Parathyroid adenoma (tissue), 2 donors: ENCODE results near the gene TMEM62.
A peak's percentile ranks its signal among the peaks of the same experiment; 100 is the strongest.
"Not testable (repeated sequence)": the region's sequence is repeated elsewhere in the genome, so short reads cannot be mapped to it uniquely, and the experiment has no call there.

Source experiments
- H2AFZ ChIP-seq: fragments of 300-600 bp; sonication (generic); one replicate; pipeline ENCODE4 v1.7.0; 2017; ENCODE audit warnings: antibody characterized with exemption, mild to moderate bottlenecking
- H3K27ac ChIP-seq: fragments of 300-600 bp; sonication (generic); one replicate; pipeline ENCODE4 v1.7.0; 2017
- H3K27me3 ChIP-seq: fragments of 300-600 bp; sonication (generic); one replicate; pipeline ENCODE4 v1.7.0; 2017; ENCODE audit warnings: low read length; ENCODE audit not compliant: control insufficient read depth, insufficient read depth
- H3K36me3 ChIP-seq: fragments of 300-600 bp; sonication (generic); one replicate; pipeline ENCODE4 v1.7.0; 2017; ENCODE audit warnings: low read length; ENCODE audit not compliant: control insufficient read depth, insufficient read depth
- H3K4me1 ChIP-seq: fragments of 300-600 bp; sonication (generic); one replicate; pipeline ENCODE4 v1.7.0; 2017; ENCODE audit warnings: control low read depth
- H3K4me2 ChIP-seq: fragments of 300-600 bp; sonication (generic); one replicate; pipeline ENCODE4 v1.7.0; 2017; ENCODE audit warnings: low read length
- H3K4me3 ChIP-seq: fragments of 300-600 bp; sonication (generic); one replicate; pipeline ENCODE4 v1.7.0; 2017; ENCODE audit warnings: low read depth, low read length
- H3K79me2 ChIP-seq: fragments of 300-600 bp; sonication (generic); one replicate; pipeline ENCODE4 v1.7.0; 2017; ENCODE audit warnings: control low read depth
- H3K9ac ChIP-seq: fragments of 300-600 bp; sonication (generic); one replicate; pipeline ENCODE4 v1.7.0; 2017; ENCODE audit warnings: mild to moderate bottlenecking
- H3K9me3 ChIP-seq: fragments of 300-600 bp; sonication (generic); one replicate; pipeline ENCODE4 v1.7.0; 2017; ENCODE audit warnings: low read length; ENCODE audit not compliant: control insufficient read depth
- TF ChIP-seq, protein P1 (sequence below): fragments of 300-600 bp; sonication (generic); IDR thresholded peaks from one replicate; pipeline ENCODE4 v1.7.0; 2017; ENCODE audit warnings: antibody characterized with exemption, mild to moderate bottlenecking
- donor health status: primary hyperparathyroidism.

TMEM62 gene

DNA sequence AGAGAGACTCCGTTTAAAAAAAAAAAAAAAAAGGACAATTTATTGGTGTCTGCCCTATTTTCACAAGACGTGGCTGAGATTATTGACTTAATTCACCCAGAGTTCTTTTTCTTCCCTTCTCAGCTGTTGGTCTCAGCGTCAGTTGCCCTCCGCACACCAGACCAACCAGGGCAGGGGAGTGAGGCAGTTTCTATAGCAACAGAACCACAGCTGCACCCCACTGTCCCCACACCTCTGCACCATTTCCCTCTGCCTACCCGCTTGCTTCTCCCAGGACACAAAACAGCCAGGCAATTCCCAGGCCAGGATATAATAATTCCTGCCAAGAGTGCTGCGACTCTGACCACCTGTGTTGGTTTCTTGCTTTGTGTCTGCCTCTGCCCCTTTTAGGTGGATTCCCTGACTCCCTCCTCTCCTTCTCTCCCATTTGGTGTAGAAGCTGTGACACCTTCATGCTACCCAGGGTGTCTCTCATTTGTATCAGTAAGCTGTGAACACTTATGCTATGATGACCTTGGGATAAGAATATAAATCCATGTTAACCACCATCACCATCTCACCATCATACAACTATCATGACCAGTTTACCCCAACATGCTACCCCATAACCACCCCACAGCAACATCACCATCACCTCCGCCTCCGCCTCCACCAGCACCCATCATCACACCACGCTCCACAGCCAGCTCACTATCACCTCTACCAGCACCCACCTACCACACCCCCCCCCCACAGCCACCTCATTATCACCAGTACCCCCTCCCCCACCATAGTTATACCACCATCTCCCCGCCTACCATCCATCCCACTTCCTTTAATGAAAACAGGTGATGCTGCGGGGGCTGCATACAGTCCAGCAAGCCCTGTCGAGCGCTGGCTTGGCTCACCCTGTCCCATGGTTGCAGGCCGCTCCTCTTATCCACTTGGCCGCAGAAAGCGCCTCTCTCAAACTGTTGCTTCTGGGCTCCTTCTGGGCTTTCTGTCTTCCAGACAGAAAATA, 86.8 kb downstream of the TMEM62 start:
- H2AFZ ChIP-seq, result no peak overlapping the region
- H3K27ac ChIP-seq, result no peak overlapping the region

DNA sequence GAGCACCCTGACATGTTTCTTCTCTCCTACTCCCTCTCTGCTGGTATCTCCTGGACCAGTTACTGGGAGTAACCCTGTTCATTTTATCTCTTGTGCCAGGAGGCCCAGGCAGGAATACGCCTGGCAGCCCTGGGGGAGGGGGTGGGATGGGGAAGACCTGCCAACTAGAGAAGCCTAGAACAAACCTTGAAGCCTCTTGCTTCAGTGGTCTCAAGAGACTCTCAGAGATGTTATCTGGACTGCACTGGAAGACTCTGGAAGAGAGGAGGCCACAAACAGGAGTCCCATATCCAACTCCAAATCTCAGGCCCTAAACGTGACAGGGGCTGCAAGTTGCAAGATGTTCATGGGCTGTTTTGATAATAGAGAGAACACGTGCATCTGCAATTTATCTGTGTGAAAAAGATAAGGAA, 87.6 kb downstream of the TMEM62 start, which contains the start of gene EPB42:
Gene EPB42, minus strand, starts transcription at position 28 of the 413 bp plus-strand sequence. CDS start 193 bp downstream, outside the sequence.
- no peak within 1 kb of the TSS for H3K4me2 ChIP-seq
- no peak within 1 kb of the TSS for H2AFZ ChIP-seq
- H3K4me1 ChIP-seq, result no peaks in the 10 kb centered on the region
- H3K9ac ChIP-seq, result no peak within 1 kb of the TSS
- TF ChIP-seq, protein P1, sequence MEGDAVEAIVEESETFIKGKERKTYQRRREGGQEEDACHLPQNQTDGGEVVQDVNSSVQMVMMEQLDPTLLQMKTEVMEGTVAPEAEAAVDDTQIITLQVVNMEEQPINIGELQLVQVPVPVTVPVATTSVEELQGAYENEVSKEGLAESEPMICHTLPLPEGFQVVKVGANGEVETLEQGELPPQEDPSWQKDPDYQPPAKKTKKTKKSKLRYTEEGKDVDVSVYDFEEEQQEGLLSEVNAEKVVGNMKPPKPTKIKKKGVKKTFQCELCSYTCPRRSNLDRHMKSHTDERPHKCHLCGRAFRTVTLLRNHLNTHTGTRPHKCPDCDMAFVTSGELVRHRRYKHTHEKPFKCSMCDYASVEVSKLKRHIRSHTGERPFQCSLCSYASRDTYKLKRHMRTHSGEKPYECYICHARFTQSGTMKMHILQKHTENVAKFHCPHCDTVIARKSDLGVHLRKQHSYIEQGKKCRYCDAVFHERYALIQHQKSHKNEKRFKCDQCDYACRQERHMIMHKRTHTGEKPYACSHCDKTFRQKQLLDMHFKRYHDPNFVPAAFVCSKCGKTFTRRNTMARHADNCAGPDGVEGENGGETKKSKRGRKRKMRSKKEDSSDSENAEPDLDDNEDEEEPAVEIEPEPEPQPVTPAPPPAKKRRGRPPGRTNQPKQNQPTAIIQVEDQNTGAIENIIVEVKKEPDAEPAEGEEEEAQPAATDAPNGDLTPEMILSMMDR, result no peak
- H3K79me2 ChIP-seq, result no peaks in the 10 kb centered on the region
- H3K9me3 ChIP-seq, result no peaks in the 10 kb centered on the region
- H3K4me3 ChIP-seq, result no peak within 1 kb of the TSS
- H3K27me3 ChIP-seq, result no peaks in the 10 kb centered on the region
- H3K27ac ChIP-seq, result no peak within 1 kb of the TSS
- H3K36me3 ChIP-seq, result no peaks in the 10 kb centered on the region

More for the DNA sequence above, 86.8 kb downstream of the TMEM62 start:
- Histone ChIP-seq H3K4me2 (no peak overlapping the region), H3K36me3 (no peaks in the 10 kb centered on the region), H3K27me3 (no peaks in the 10 kb centered on the region), H3K4me1 (no peaks in the 10 kb centered on the region), H3K9me3 (no peaks in the 10 kb centered on the region), H3K4me3 (no peak overlapping the region), H3K79me2 (no peaks in the 10 kb centered on the region), H3K9ac (no peak overlapping the region)
- TF ChIP-seq, protein P1, result no peak

DNA sequence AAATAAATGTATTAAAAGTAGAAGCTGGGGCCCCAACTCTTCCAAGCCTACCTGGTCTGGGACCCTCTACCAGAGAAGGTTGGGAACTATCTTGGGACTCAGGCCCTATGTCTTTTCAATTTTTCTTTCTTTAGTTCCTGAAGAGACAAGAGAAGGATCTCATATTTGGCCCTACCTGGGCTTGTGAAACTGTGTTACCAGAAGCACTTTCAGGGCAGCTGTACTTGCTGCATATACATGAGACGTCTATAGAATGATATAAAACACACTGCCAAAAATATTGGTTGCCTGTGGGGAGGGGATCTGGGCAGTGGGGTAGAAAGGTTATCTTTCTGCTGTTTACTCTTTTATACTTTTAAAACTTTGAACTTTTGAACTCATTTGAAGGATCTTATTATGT, 88.0 kb downstream of the TMEM62 start:
- no peak overlapping the region for H3K4me2 ChIP-seq
- H2AFZ ChIP-seq, result no peak overlapping the region
- TF ChIP-seq, protein P1, result no peak
- no peak overlapping the region for H3K4me3 ChIP-seq
- no peak overlapping the region for H3K9ac ChIP-seq
- H3K4me1 ChIP-seq, result no peaks in the 10 kb centered on the region
- no peaks in the 10 kb centered on the region for H3K79me2 ChIP-seq
- H3K27ac ChIP-seq, result no peak overlapping the region
- H3K27me3 ChIP-seq, result no peaks in the 10 kb centered on the region
- no peaks in the 10 kb centered on the region for H3K36me3 ChIP-seq
- H3K9me3 ChIP-seq, result no peaks in the 10 kb centered on the region

DNA sequence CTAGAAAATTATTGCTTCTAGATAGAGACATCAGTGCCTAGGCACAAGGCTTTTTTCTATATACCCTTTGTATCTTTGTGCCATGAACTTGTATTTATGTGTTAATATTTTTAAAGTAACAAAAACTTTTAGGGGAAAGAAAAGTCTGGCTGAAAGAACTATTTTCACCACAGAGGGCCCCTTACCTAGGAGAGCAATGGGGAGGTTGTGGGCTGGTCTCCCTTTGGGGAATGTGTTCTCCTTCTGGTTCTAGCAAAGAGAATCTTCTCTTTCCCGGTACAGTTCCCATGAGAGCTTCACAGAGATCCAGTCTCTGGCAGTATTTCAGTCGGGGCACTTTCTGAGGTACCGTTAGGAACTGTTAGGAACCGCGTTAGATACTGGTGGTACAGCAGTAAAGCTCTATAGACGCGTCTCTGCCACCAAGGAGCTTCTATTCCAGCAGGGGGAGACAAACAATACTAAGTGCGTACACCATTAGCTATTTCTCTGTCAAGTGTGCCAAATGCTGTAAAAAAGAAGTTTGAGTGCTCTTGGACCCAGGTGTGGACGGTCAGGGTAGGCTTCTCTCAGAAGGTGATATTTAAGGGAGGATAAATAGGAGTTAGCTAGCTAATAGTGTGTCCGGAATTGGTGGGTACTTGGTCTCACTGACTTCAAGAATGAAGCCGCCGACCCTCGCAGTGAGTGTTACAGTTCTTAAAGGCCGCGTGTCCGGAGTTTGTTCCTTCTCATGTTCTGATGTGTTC, 92.0 kb downstream of the TMEM62 start:
- no peaks in the 10 kb centered on the region for H3K79me2 ChIP-seq
- H3K27me3 ChIP-seq, result no peaks in the 10 kb centered on the region
- H3K4me2 ChIP-seq, result no peak overlapping the region
- H3K9me3 ChIP-seq, result no peaks in the 10 kb centered on the region
- no peaks in the 10 kb centered on the region for H3K36me3 ChIP-seq
- TF ChIP-seq, protein P1, result peak; percentile 39
- no peak overlapping the region for H3K4me3 ChIP-seq
- H3K4me1 ChIP-seq, result no peaks in the 10 kb centered on the region
- H3K27ac ChIP-seq, result no peak overlapping the region
- H2AFZ ChIP-seq, result no peak overlapping the region
- no peak overlapping the region for H3K9ac ChIP-seq

DNA sequence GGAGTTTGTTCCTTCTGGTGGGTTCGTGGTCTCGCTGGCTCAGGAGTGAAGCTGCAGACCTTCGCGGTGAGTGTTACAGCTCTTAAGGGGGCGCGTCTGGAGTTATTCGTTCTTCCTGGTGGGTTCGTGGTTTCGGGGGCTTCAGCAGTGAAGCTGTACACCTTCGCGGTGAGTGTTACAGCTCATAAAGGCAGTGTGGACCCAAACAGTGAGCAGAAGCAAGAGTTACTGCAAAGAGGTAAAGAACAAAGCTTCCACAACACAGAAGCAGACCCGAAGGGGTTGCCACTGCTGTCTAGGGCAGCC, 92.5 kb downstream of the TMEM62 start:
- H3K79me2 ChIP-seq, H3K4me3 ChIP-seq, H3K27ac ChIP-seq, H3K4me2 ChIP-seq, H3K36me3 ChIP-seq, H3K4me1 ChIP-seq, H3K9me3 ChIP-seq, H2AFZ ChIP-seq, H3K9ac ChIP-seq, H3K27me3 ChIP-seq: not testable (repeated sequence)
